ENCODE measurements around the gene NSUN2. TPM values are rescaled to one million over a fixed set of nuclear protein-coding genes. Genes with fewer than 3 reads are reported as not detected.

NSUN2 gene
- total RNA-seq, 2 experiments from 2014 or later: 130 to 134 TPM

Other genes starting within 250 kb of the NSUN2 start
- not detected for gene UBE2QL1, start 184.2 kb downstream of the NSUN2 start, total RNA-seq
- 10 to 100 TPM; 16.9 to 17.6 TPM for gene SRD5A1, start 396 bp upstream of the NSUN2 start, total RNA-seq
- gene TENT4A, start 80.4 kb upstream of the NSUN2 start, total RNA-seq: 10 to 100 TPM; 32.8 to 35.0 TPM